ENCODE results near the gene NTRK1. TPM values are rescaled to one million over a fixed set of nuclear protein-coding genes. Genes with fewer than 3 reads are reported as not detected.

Gene NTRK1
- total and polyA plus RNA-seq, 4 donors, result 0.15 to 0.61 (median 0.24) TPM; not detected in 1

GRCh38 chr1:156862997-156863599 is 2.4 kb downstream of the NTRK1 start:
- Histone ChIP-seq H3K36me3 (ENCODE audit: control insufficient read depth in 4 of 4, insufficient read depth in 4 of 4, low read length in 4 of 4) (no peaks in the 10 kb centered on the region), H3K27ac (ENCODE audit: low read depth in 1 of 2, low read length in 1 of 2) (no peak overlapping the region), H3K9me3 (ENCODE audit: control insufficient read depth in 4 of 4, insufficient read depth in 3 of 4, low read length in 3 of 4) (peaks cover 0 to 4% (median 0%) of the 10 kb centered on the region in 4 donors), H3K4me3 (no peak overlapping the region), H3K27me3 (ENCODE audit: control insufficient read depth in 3 of 3, insufficient read depth in 3 of 3, low read length in 2 of 3) (peaks cover 6 to 66% (median 32%) of the 10 kb centered on the region in 3 donors), H3K9ac (ENCODE audit: insufficient read depth in 1 of 2, low read length in 2 of 2) (no peak overlapping the region), H3K4me1 (ENCODE audit: control insufficient read depth in 5 of 5, insufficient read depth in 5 of 5, low read length in 5 of 5) (peaks cover 0 to 39% (median 7%) of the 10 kb centered on the region in 5 donors)
- no peak for ATAC-seq (ENCODE audit: insufficient read depth, low FRiP score)
- 63 to 67% methylated on average over 10 of the region's 10 CpGs for WGBS, 2 donors
- DNase-seq, result no peak
- TF ChIP-seq CTCF (IDR thresholded peaks at IDR 0.05; ENCODE audit: control extremely low read depth, extremely low read depth), result no peak

- Histone ChIP-seq H3K36me3 (ENCODE audit: control insufficient read depth in 4 of 4, insufficient read depth in 4 of 4, low read length in 4 of 4) (no peaks in the 10 kb centered on the region), H3K4me1 (ENCODE audit: control insufficient read depth in 5 of 5, insufficient read depth in 5 of 5, low read length in 5 of 5) (peaks cover 0 to 36% (median 7%) of the 10 kb centered on the region in 5 donors), H3K9ac (ENCODE audit: insufficient read depth in 1 of 2, low read length in 2 of 2) (no peak overlapping the region), H3K27ac (ENCODE audit: low read depth in 1 of 2, low read length in 1 of 2) (no peak overlapping the region), H3K27me3 (ENCODE audit: control insufficient read depth in 3 of 3, insufficient read depth in 3 of 3, low read length in 2 of 3) (peaks cover 6 to 65% (median 27%) of the 10 kb centered on the region in 3 donors), H3K9me3 (ENCODE audit: control insufficient read depth in 4 of 4, insufficient read depth in 3 of 4, low read length in 3 of 4) (peaks cover 0 to 4% (median 0%) of the 10 kb centered on the region in 4 donors), H3K4me3 (no peak overlapping the region)
- ATAC-seq (ENCODE audit: insufficient read depth, low FRiP score), result no peak
- DNase-seq, result no peak
- no peak for TF ChIP-seq CTCF (IDR thresholded peaks at IDR 0.05; ENCODE audit: control extremely low read depth, extremely low read depth)
- 80 to 89% methylated on average over 7 of the region's 7 CpGs for WGBS, 2 donors
These were observed 3.0 kb downstream of the NTRK1 start for GRCh38 chr1:156863631-156864030.

GRCh38 chr1:156864796-156865195 is 4.1 kb downstream of the NTRK1 start:
- 89 to 93% methylated on average over 4 of the region's 4 CpGs for WGBS, 2 donors
- ATAC-seq (ENCODE audit: insufficient read depth, low FRiP score), result no peak
- H3K27ac ChIP-seq (ENCODE audit: low read depth in 1 of 2, low read length in 1 of 2), result no peak overlapping the region
- H3K4me3 ChIP-seq, result no peak overlapping the region
- peaks cover 0 to 4% (median 0%) of the 10 kb centered on the region in 4 donors for H3K9me3 ChIP-seq (ENCODE audit: control insufficient read depth in 4 of 4, insufficient read depth in 3 of 4, low read length in 3 of 4)
- no peak for DNase-seq
- TF ChIP-seq CTCF (IDR thresholded peaks at IDR 0.05; ENCODE audit: control extremely low read depth, extremely low read depth), result no peak
- H3K4me1 ChIP-seq (ENCODE audit: control insufficient read depth in 5 of 5, insufficient read depth in 5 of 5, low read length in 5 of 5), result peaks cover 0 to 27% (median 4%) of the 10 kb centered on the region in 5 donors
- no peaks in the 10 kb centered on the region for H3K36me3 ChIP-seq (ENCODE audit: control insufficient read depth in 4 of 4, insufficient read depth in 4 of 4, low read length in 4 of 4)
- peaks cover 6 to 59% (median 22%) of the 10 kb centered on the region in 3 donors for H3K27me3 ChIP-seq (ENCODE audit: control insufficient read depth in 3 of 3, insufficient read depth in 3 of 3, low read length in 2 of 3)
- H3K9ac ChIP-seq (ENCODE audit: insufficient read depth in 1 of 2, low read length in 2 of 2), result no peak overlapping the region

All from lung (tissue), 12 donors.